HL-60 (cell line): ENCODE results near the gene MED13L.

ENCODE experiments used
- DNase-seq, 2 experiments: peaks; one replicate each; pipeline ENCODE4 v3.0.0-alpha.2; 2010 to 2020; ENCODE audit warnings: low read depth in 1 of 2, low spot score in 1 of 2
- H3K27ac ChIP-seq: fragments of 250-450 bp; sonication (Bioruptor Pico); replicated peaks from 2 replicates; pipeline ENCODE4 v1.5.1; 2020; ENCODE audit warnings: mild to moderate bottlenecking, moderate library complexity
- H3K27me3 ChIP-seq: fragments of 250-450 bp; sonication (Bioruptor Pico); 2 replicates; pipeline ENCODE4 v1.5.1; 2021; ENCODE audit warnings: mild to moderate bottlenecking, moderate library complexity; ENCODE audit not compliant: insufficient read depth, poor library complexity, severe bottlenecking
- H3K4me3 ChIP-seq: replicated peaks from 2 replicates; pipeline ENCODE4 v1.5.1; 2011; ENCODE audit warnings: mild to moderate bottlenecking, control low read depth, low read length; ENCODE audit not compliant: insufficient read depth
- CTCF ChIP-seq: IDR thresholded peaks from one replicate; pipeline ENCODE4 v1.5.1; 2011; ENCODE audit warnings: low read length, control low read depth, inconsistent platforms; ENCODE audit not compliant: insufficient read depth
- GABPA ChIP-seq: IDR thresholded peaks from 2 replicates; pipeline ENCODE4 v1.6.1; 2012; ENCODE audit warnings: low read depth
- POLR2AphosphoS5 ChIP-seq: IDR thresholded peaks from 2 replicates; pipeline ENCODE4 v1.6.1; 2012; ENCODE audit warnings: low read depth
- REST ChIP-seq: IDR thresholded peaks from 2 replicates; pipeline ENCODE4 v1.6.1; 2012; ENCODE audit warnings: low read depth; ENCODE audit not compliant: insufficient replicate concordance
- SPI1 ChIP-seq: IDR thresholded peaks from 2 replicates; pipeline ENCODE4 v1.6.1; 2012; ENCODE audit warnings: low read depth, mild to moderate bottlenecking, borderline replicate concordance

MED13L gene

GRCh38 chr12:116015525-116015924 is 262.0 kb downstream of the MED13L start:
- TF ChIP-seq POLR2AphosphoS5 = no peak
- TF ChIP-seq GABPA = no peak
- no peak for TF ChIP-seq CTCF
- TF ChIP-seq SPI1 = no peak
- Histone ChIP-seq H3K27me3 (no peaks in the 10 kb centered on the region), H3K4me3 (no peak overlapping the region), H3K27ac (no peak overlapping the region)
- DNase-seq = no peak

GRCh38 chr12:116012757-116013156 is 264.7 kb downstream of the MED13L start:
- TF ChIP-seq SPI1 (no peak), POLR2AphosphoS5 (no peak), REST (no peak), CTCF (no peak), GABPA (no peak)
- DNase-seq = no peak
- Histone ChIP-seq H3K27ac (no peak overlapping the region), H3K27me3 (no peaks in the 10 kb centered on the region), H3K4me3 (no peak overlapping the region)

- TF ChIP-seq CTCF (no peak), REST (no peak), SPI1 (no peak), GABPA (no peak), POLR2AphosphoS5 (no peak)
- Histone ChIP-seq H3K27ac (no peak overlapping the region), H3K27me3 (no peaks in the 10 kb centered on the region), H3K4me3 (no peak overlapping the region)
- DNase-seq = no peak
Measured at GRCh38 chr12:116011217-116011616, 266.3 kb downstream of the MED13L start.

- H3K4me3 ChIP-seq = no peak overlapping the region
- TF ChIP-seq GABPA (no peak), REST (no peak), POLR2AphosphoS5 (no peak), SPI1 (no peak), CTCF (no peak)
- no peaks in the 10 kb centered on the region for H3K27me3 ChIP-seq
- no peak overlapping the region for H3K27ac ChIP-seq
- no peak for DNase-seq
Measured at GRCh38 chr12:116010467-116010866, 267.0 kb downstream of the MED13L start.
